ENCODE results near the gene SH3BGR.

The SH3BGR gene

GRCh38 chr21:39504230-39504629, 52.5 kb downstream of the SH3BGR start:
- no peaks in the 10 kb centered on the region for H3K4me1 Mint-ChIP-seq
- DNase-seq (ENCODE audit: low spot score in 2 of 2) = no peak

DNA sequence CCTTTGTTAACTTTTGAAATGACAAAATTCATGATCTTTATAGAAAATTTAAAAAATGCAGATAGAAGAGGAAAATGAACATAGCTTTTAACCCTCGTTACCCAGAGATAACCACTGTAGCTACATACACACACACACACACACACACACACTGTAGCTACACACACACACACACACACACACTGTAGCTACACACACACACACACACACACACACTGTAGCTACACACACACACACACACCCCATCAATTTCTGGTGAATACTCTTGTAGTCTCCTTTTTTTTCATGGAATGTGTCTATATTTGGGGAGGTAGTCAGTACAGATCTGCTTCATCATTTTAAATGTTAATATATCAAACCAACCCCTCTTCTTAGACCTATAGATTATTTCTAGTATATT, 58.5 kb downstream of the SH3BGR start:
- Mint-ChIP-seq H3K9me3 (no peaks in the 10 kb centered on the region), H3K4me1 (no peaks in the 10 kb centered on the region), H3K4me3 (no peak overlapping the region), H3K27ac (ENCODE audit: low read depth) (no peak overlapping the region), H3K36me3 (ENCODE audit: insufficient read depth) (no peaks in the 10 kb centered on the region), H3K27me3 (no peaks in the 10 kb centered on the region)
- ATAC-seq (replicated peaks; ENCODE audit: extremely low read depth, poor library complexity, severe bottlenecking) = no peak
- DNase-seq (ENCODE audit: low spot score in 2 of 2) = no peak

More at GRCh38 chr21:39504230-39504629, 52.5 kb downstream of the SH3BGR start:
- ATAC-seq (replicated peaks; ENCODE audit: extremely low read depth, poor library complexity, severe bottlenecking) = no peak
- Mint-ChIP-seq H3K36me3 (ENCODE audit: insufficient read depth) (no peaks in the 10 kb centered on the region), H3K27me3 (no peaks in the 10 kb centered on the region), H3K4me3 (no peak overlapping the region), H3K9me3 (no peaks in the 10 kb centered on the region), H3K27ac (ENCODE audit: low read depth) (no peak overlapping the region)

DNA sequence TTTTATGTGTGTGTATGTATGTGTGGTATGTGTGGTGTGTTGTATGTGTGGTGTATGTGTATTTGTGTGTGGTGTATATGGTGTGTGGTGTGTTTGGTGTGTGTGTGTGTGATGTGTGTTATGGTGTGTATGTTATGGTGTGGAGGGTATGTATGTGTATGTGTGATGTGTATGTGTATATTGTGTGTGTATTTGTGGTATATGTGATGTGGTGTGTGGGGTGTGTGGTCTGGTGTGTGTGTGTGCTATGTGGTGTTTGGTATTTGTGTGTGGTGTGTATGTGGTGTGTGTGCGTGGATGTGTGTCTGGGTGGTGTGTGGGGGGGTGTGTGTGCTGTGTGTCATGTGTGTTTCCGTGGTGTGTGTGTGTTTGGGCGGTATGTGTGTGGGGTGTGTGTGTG, 59.3 kb downstream of the SH3BGR start:
- Mint-ChIP-seq H3K36me3 (ENCODE audit: insufficient read depth) (no peaks in the 10 kb centered on the region), H3K4me3 (no peak overlapping the region), H3K9me3 (no peaks in the 10 kb centered on the region), H3K27ac (ENCODE audit: low read depth) (no peak overlapping the region), H3K27me3 (no peaks in the 10 kb centered on the region), H3K4me1 (no peaks in the 10 kb centered on the region)
- no peak for DNase-seq (ENCODE audit: low spot score in 2 of 2)
- no peak for ATAC-seq (replicated peaks; ENCODE audit: extremely low read depth, poor library complexity, severe bottlenecking)

DNA sequence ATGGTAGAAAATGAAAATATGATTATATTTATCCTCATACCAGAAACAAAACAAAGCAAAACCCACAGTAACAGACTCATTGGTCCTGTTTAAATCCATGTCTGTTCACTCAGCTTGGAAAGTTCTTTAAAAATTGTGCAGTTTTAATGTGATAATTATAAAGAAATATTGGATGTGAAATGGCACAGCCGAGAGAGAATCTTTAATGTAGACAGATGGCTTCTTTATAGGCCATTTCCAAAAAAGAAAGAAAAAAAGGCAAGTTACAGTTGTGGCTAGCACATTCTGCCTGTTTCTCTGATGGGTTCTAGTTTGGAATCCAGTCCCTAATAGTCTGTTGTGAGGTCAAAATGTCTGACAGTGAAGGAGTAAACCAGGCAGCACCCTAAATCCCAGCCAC, 62.0 kb downstream of the SH3BGR start:
- no peaks in the 10 kb centered on the region for H3K9me3 Mint-ChIP-seq
- H3K4me3 Mint-ChIP-seq = no peak overlapping the region
- H3K27me3 Mint-ChIP-seq = no peaks in the 10 kb centered on the region
- H3K4me1 Mint-ChIP-seq = peaks cover 6% of the 10 kb centered on the region
- no peaks in the 10 kb centered on the region for H3K36me3 Mint-ChIP-seq (ENCODE audit: insufficient read depth)
- no peak for DNase-seq (ENCODE audit: low spot score in 2 of 2)
- no peak for ATAC-seq (replicated peaks; ENCODE audit: extremely low read depth, poor library complexity, severe bottlenecking)
- H3K27ac Mint-ChIP-seq (ENCODE audit: low read depth) = no peak overlapping the region

DNA sequence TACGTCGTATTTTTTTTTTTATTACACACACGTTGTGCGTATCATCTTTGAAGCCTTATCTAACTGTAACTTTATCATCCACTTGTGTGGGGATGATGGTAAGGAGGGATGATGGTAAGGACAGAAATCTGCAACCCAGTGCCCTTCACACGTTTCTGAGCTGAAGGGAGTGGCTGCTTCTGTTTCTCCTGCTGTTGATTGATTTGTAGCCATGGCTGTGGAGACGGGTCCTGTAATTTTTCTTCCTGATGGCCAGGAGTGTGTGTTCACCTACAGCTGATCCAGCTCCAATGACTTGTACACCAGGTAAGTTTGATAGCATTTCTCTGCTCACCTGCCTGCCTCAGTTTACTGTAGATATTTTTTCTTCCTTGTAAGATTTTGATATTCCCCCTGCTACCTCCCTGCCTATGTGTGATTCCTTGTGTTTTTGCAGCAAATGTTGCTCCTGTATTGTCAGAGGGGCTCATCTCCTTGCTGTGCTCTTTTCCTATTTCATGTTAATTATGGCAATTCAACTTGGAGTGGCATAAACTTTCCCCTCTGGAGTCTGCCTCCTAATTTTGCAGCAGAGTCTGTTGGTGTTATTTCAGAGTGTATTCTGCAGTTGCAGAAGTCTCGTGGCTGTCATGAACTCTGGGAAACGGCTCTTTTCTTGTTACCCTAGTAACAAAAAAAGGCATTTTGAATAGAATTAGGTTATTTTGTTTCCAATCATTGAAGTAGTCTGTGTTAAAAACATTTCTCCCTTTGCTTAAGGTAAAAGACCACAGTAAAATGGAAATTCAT, 64.1 kb downstream of the SH3BGR start:
- Mint-ChIP-seq H3K9me3 (no peaks in the 10 kb centered on the region), H3K36me3 (ENCODE audit: insufficient read depth) (no peaks in the 10 kb centered on the region), H3K27me3 (peaks cover 11% of the 10 kb centered on the region), H3K4me3 (no peak overlapping the region), H3K4me1 (peaks cover 6% of the 10 kb centered on the region), H3K27ac (ENCODE audit: low read depth) (no peak overlapping the region)
- ATAC-seq (replicated peaks; ENCODE audit: extremely low read depth, poor library complexity, severe bottlenecking) (no peak), DNase-seq (ENCODE audit: low spot score in 2 of 2) (no peak)

DNA sequence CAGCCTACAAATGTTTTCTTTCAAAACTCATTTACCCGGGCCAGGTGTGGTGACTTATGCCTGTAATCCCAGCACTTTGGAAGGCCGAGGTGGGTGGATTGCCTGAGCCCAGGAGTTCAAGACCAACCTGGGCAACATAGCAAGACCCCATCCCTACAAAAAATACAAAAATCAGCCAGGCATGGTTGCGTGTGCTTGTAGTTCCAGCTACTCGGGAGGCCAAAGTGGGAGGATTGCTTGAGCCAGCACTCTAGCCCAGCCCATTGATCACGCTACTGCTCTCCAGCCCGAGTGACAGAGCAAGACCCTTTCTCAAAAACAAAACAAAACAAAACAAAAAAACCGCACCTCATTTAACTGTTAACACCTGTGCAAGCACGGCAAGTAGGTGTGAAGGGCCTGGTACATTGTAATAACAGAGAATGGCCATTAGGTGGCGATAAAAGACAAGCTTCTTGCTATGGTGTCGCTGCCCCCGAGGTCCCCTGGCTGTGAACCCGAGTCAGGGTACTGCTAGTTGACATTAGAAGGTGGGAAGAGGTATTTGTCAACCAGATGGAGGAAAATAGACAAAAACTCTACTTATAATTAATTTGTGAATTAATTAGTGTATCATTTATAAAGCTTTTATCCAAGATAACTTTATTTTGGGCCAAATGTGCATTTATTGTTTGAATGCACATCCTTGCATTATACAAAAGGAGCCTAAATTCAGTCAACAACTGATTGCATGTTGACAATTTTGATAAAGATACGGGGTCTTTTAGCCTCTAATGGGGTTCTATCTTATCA, 66.5 kb downstream of the SH3BGR start:
- H3K9me3 Mint-ChIP-seq = no peaks in the 10 kb centered on the region
- DNase-seq (ENCODE audit: low spot score in 2 of 2) (peak; percentile 16 to 27), ATAC-seq (replicated peaks; ENCODE audit: extremely low read depth, poor library complexity, severe bottlenecking) (peak; percentile 46)
- H3K27me3 Mint-ChIP-seq = peaks cover 34% of the 10 kb centered on the region
- no peak overlapping the region for H3K27ac Mint-ChIP-seq (ENCODE audit: low read depth)
- peaks cover 6% of the 10 kb centered on the region for H3K4me1 Mint-ChIP-seq
- no peak overlapping the region for H3K4me3 Mint-ChIP-seq
- no peaks in the 10 kb centered on the region for H3K36me3 Mint-ChIP-seq (ENCODE audit: insufficient read depth)

DNA sequence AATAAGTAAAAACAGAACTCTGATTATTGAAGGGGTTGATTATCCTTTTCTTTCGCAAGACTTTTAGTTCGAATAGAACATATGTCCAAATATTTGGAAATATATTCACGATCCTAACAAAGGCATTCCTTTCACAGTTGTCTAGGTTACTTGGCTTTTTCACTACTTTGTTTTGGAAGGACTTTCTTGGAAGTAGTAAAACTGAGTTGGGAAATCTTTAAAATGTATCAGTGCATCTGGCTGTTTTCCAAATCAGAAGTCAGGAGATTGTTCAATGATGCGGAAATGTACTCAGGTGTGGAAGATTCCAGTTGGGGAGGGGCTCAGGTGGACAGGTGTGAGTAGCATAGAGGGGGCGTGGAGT, 67.1 kb downstream of the SH3BGR start:
- no peak overlapping the region for H3K27ac Mint-ChIP-seq (ENCODE audit: low read depth)
- H3K4me3 Mint-ChIP-seq = no peak overlapping the region
- peaks cover 6% of the 10 kb centered on the region for H3K4me1 Mint-ChIP-seq
- H3K27me3 Mint-ChIP-seq = peaks cover 37% of the 10 kb centered on the region
- H3K36me3 Mint-ChIP-seq (ENCODE audit: insufficient read depth) = peaks cover 1% of the 10 kb centered on the region
- no peak for ATAC-seq (replicated peaks; ENCODE audit: extremely low read depth, poor library complexity, severe bottlenecking)
- no peak for DNase-seq (ENCODE audit: low spot score in 2 of 2)
- no peaks in the 10 kb centered on the region for H3K9me3 Mint-ChIP-seq

DNA sequence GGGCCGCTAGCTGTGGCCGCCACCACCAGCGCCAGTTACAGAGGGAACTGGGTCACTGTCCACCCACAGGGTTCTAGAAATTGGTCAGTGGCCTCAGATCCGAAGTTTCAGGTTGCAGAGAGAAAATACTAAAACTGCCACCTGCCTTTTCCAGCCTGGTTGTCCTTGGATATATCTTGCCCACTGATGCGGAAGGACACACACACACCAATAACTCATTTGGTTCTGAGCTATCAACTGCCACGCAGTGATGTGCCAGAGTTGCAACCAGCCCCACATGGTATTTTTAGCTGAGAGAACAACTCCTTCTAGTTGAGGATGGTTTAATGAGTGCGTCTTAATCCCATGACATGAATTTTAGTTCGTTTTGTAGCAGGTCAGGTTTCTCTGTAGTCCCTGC, 68.1 kb downstream of the SH3BGR start:
- no peaks in the 10 kb centered on the region for H3K9me3 Mint-ChIP-seq
- H3K4me1 Mint-ChIP-seq = peaks cover 6% of the 10 kb centered on the region
- ATAC-seq (replicated peaks; ENCODE audit: extremely low read depth, poor library complexity, severe bottlenecking) (no peak), DNase-seq (ENCODE audit: low spot score in 2 of 2) (no peak)
- no peak overlapping the region for H3K4me3 Mint-ChIP-seq
- peaks cover 45% of the 10 kb centered on the region for H3K27me3 Mint-ChIP-seq
- peaks cover 1% of the 10 kb centered on the region for H3K36me3 Mint-ChIP-seq (ENCODE audit: insufficient read depth)
- H3K27ac Mint-ChIP-seq (ENCODE audit: low read depth) = no peak overlapping the region

DNA sequence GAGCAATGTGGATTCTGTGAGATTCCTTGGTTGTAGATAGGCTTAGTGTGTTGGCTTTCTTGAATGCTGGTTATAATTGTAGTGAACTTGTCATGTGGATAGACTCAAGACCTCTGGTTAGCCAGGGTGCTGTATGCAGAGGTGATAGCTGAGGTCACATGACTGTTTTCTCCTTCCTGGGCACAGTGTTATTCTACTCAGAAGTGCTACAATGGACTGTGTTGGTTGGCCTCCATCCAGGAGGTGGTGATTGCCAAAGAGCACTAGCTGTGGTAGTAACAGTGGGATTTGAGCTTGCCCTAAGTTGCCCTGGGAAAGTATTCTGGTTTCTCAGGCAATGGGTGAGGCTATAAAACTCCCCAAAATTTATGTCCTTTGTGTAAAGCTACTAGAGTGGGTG, 71.6 kb downstream of the SH3BGR start:
- ATAC-seq (replicated peaks; ENCODE audit: extremely low read depth, poor library complexity, severe bottlenecking) = no peak
- no peaks in the 10 kb centered on the region for H3K9me3 Mint-ChIP-seq
- peaks cover 2% of the 10 kb centered on the region for H3K4me1 Mint-ChIP-seq

DNA sequence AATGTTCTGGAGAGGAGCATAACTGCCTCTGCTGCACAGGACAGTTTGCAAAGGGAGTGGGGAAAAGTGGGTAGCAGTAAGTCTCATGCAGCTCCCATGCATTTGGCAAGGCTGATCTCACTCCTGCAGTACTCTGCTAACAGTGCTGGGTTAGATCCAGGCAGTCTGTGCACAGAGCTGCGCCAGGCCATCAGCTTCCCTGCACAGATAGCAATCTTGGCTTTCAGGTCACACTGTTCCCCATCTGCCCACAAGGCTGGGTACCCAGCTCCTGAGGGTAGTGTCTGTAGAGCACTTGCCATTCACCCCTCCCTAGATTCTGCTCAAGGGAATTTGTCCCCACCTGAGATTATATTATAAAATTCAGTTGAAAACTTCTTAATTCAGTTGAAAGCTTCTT, 72.1 kb downstream of the SH3BGR start:
- no peak for ATAC-seq (replicated peaks; ENCODE audit: extremely low read depth, poor library complexity, severe bottlenecking)
- Mint-ChIP-seq H3K9me3 (no peaks in the 10 kb centered on the region), H3K36me3 (ENCODE audit: insufficient read depth) (peaks cover 4% of the 10 kb centered on the region)

More for the DNA sequence above, 71.6 kb downstream of the SH3BGR start:
- DNase-seq (ENCODE audit: low spot score in 2 of 2) = no peak
- H3K4me3 Mint-ChIP-seq = no peak overlapping the region
- no peak overlapping the region for H3K27ac Mint-ChIP-seq (ENCODE audit: low read depth)
- peaks cover 4% of the 10 kb centered on the region for H3K36me3 Mint-ChIP-seq (ENCODE audit: insufficient read depth)
- peaks cover 78% of the 10 kb centered on the region for H3K27me3 Mint-ChIP-seq

DNA sequence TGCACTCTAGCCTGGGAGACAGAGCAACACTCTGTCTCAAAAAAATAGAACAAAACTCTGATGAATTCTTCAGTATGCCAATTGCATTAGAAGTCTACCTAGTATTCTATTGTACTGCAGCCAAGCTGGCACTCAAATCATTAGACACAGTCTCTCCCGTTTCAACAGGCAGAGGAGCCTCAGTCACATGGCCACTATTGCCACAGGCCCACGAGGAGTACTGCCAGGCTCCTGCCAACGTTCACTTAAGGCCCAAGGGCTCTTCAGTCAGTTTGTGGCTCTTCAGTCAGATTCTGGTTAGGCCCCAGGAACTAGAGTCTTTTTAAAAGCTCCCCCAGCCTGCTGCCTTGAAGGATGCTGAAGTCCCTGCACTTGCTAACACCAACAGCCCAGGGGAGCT, 73.4 kb downstream of the SH3BGR start:
- no peak for ATAC-seq (replicated peaks; ENCODE audit: extremely low read depth, poor library complexity, severe bottlenecking)
- Mint-ChIP-seq H3K4me3 (no peak overlapping the region), H3K36me3 (ENCODE audit: insufficient read depth) (peaks cover 4% of the 10 kb centered on the region), H3K4me1 (no peaks in the 10 kb centered on the region), H3K27ac (ENCODE audit: low read depth) (no peak overlapping the region), H3K9me3 (no peaks in the 10 kb centered on the region), H3K27me3 (peaks cover 88% of the 10 kb centered on the region)
- DNase-seq (ENCODE audit: low spot score in 2 of 2) = no peak

More for the DNA sequence above, 72.1 kb downstream of the SH3BGR start:
- Mint-ChIP-seq H3K4me1 (no peaks in the 10 kb centered on the region), H3K4me3 (no peak overlapping the region), H3K27ac (ENCODE audit: low read depth) (no peak overlapping the region), H3K27me3 (peaks cover 81% of the 10 kb centered on the region)
- DNase-seq (ENCODE audit: low spot score in 2 of 2) = no peak

DNA sequence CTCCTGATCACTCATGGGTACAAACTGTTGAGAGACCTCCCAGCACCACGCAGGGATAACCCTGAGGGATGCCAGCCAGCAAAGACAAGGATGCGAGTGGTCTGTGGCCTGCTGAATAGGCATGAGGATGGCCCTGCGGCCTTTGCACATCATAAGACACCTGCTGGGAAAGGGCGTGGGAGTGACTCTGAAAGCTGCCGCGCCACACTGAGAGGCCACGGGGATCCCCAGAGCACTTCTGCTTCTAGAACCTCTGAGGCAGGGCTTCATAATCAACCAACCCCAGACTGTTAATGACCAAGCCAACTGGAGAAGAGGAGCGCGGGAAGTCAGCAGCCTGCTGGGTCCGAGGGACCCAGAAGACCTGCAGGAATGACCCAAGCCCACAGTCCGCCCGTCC, 73.8 kb downstream of the SH3BGR start:
- Mint-ChIP-seq H3K36me3 (ENCODE audit: insufficient read depth) (peaks cover 4% of the 10 kb centered on the region), H3K4me1 (no peaks in the 10 kb centered on the region), H3K4me3 (no peak overlapping the region), H3K27me3 (peaks cover 84% of the 10 kb centered on the region), H3K27ac (ENCODE audit: low read depth) (no peak overlapping the region), H3K9me3 (no peaks in the 10 kb centered on the region)
- no peak for DNase-seq (ENCODE audit: low spot score in 2 of 2)
- no peak for ATAC-seq (replicated peaks; ENCODE audit: extremely low read depth, poor library complexity, severe bottlenecking)

- peaks cover 4% of the 10 kb centered on the region for H3K36me3 Mint-ChIP-seq (ENCODE audit: insufficient read depth)
- ATAC-seq (replicated peaks; ENCODE audit: extremely low read depth, poor library complexity, severe bottlenecking) (no peak), DNase-seq (ENCODE audit: low spot score in 2 of 2) (no peak)
- peaks cover 68% of the 10 kb centered on the region for H3K27me3 Mint-ChIP-seq
- no peaks in the 10 kb centered on the region for H3K9me3 Mint-ChIP-seq
- no peaks in the 10 kb centered on the region for H3K4me1 Mint-ChIP-seq
- H3K4me3 Mint-ChIP-seq = no peak overlapping the region
- H3K27ac Mint-ChIP-seq (ENCODE audit: low read depth) = no peak overlapping the region
Observed at GRCh38 chr21:39527067-39527595, 75.4 kb downstream of the SH3BGR start.

Measured in central memory CD8-positive, alpha-beta T cell (primary cell).